Vagina (tissue), 2 donors: Measurements from ENCODE around the gene RGS18.

Experiments used
- POLR2A ChIP-seq, 2 donors: fragments of 450-650 bp; IDR thresholded peaks; one replicate each; pipeline ENCODE4 v1.6.1; 2017; ENCODE audit warnings: antibody characterized with exemption in 2 of 2, mild to moderate bottlenecking in 2 of 2, moderate library complexity in 2 of 2
- POLR2AphosphoS5 ChIP-seq, 2 donors: sonication (generic); formaldehyde crosslinking; IDR thresholded peaks; one replicate each; pipeline ENCODE4 v1.9.0; 2017; ENCODE audit warnings: antibody characterized with exemption in 2 of 2, mild to moderate bottlenecking in 2 of 2, low read depth in 1 of 2; ENCODE audit not compliant: insufficient read depth in 1 of 2
- TF ChIP-seq, protein P1 (sequence below), 3 experiments: fragments of 450-650 bp in 2 of 3; fragments of 200-600 bp in 1 of 3; sonication (generic) in 1 of 3; IDR thresholded peaks; one replicate each; pipeline ENCODE4 v1.5.1; 2017 to 2019; ENCODE audit warnings: antibody characterized with exemption in 3 of 3, mild to moderate bottlenecking in 2 of 3, moderate library complexity in 2 of 3

DNA sequence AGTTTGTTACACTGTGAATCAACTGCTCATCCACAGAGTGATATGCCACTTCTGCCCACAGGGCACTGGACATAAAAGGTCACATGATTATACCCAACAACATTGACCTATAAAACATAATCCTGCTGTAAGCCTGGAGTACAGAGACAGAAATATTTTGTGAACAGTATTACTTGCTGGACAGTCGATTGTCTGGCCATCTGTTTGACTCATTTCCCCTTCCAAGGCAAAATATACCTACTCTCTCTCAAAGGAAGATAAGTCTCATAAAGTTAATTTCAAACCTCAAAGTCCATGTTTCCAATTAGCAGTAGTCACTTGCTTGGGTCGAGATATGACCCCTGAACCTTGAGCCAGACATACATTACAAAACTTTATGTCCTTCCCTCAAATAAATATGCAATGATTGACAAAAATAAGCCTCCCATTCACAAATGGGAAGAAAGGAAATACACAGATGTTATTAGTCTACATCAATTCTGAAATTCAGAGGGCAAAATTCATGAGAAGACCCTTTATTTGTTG, 39.3 kb upstream of the RGS18 start:
- TF ChIP-seq, protein P1, sequence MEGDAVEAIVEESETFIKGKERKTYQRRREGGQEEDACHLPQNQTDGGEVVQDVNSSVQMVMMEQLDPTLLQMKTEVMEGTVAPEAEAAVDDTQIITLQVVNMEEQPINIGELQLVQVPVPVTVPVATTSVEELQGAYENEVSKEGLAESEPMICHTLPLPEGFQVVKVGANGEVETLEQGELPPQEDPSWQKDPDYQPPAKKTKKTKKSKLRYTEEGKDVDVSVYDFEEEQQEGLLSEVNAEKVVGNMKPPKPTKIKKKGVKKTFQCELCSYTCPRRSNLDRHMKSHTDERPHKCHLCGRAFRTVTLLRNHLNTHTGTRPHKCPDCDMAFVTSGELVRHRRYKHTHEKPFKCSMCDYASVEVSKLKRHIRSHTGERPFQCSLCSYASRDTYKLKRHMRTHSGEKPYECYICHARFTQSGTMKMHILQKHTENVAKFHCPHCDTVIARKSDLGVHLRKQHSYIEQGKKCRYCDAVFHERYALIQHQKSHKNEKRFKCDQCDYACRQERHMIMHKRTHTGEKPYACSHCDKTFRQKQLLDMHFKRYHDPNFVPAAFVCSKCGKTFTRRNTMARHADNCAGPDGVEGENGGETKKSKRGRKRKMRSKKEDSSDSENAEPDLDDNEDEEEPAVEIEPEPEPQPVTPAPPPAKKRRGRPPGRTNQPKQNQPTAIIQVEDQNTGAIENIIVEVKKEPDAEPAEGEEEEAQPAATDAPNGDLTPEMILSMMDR (IDR thresholded peaks at IDR 0.05): no peak
- TF ChIP-seq POLR2A (IDR thresholded peaks at IDR 0.05) (no peak), POLR2AphosphoS5 (IDR thresholded peaks at IDR 0.05; ENCODE audit: insufficient read depth in 1 of 2, low read depth in 1 of 2) (no peak)
